ENCODE results near the gene PRR19.
A peak's percentile ranks its signal among the peaks of the same experiment; 100 is the strongest.
"Not testable (repeated sequence)": the region's sequence is repeated elsewhere in the genome, so short reads cannot be mapped to it uniquely, and the experiment has no call there.

Gene PRR19

DNA sequence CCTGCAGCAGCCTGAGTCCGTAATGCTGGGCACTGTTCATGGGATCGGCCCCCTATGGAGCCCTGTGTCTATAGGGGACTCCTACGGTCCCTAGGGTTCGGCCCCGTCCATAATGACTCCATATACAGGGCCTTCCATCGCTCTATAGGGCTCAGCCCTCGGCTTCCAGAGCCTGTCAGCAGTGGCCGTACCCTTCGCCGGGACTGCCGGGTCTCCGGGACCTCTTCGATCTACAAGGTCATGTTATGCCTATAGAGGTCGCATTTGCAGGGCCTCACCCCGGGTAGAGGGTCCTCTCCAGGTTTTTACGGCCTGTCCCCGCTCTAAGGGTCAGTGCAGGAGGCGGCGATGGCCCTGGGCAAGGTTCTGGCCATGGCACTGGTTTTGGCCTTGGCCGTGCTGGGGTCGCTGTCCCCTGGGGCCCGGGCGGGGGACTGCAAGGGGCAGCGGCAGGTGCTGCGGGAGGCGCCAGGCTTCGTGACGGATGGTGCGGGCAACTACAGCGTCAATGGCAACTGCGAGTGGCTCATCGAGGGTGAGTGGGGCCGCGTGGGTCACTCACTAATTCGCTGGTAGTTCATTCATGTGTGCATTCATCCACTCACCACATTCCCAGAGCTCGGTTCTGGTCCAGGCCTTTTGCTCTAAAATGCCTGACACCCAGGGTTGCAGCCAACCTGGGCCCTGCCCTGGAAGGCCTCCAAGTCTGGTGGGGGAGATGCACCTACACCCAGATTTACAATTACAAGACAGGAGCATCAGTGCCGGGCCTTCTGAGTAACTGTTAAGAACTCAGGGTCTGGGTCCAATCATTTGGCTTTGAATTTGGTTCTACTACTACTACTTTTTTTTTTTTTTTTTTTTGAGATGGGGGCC, 24.2 kb downstream of the PRR19 start:
- Histone ChIP-seq H3K4me3 (ENCODE audit: low read depth in 1 of 2, low read length in 2 of 2) (peak overlapping the region; percentile 88 to 92), H3K4me1 (ENCODE audit: control insufficient read depth in 1 of 2, insufficient read depth in 2 of 2, low read length in 2 of 2) (peaks cover 13 to 18% of the 10 kb centered on the region in 2 donors), H3K9me3 (ENCODE audit: control insufficient read depth in 1 of 2, low read length in 2 of 2) (no peaks in the 10 kb centered on the region), H3K36me3 (ENCODE audit: control insufficient read depth in 1 of 2, insufficient read depth in 2 of 2, low read length in 2 of 2) (no peaks in the 10 kb centered on the region), H3K27me3 (ENCODE audit: control insufficient read depth in 1 of 2, insufficient read depth in 2 of 2, low read length in 2 of 2) (peaks cover 20 to 23% of the 10 kb centered on the region in 2 donors), H3K9ac (ENCODE audit: low read depth in 1 of 2, low read length in 2 of 2) (peak overlapping the region; percentile 85 to 91), H3K27ac (ENCODE audit: low read depth, low read length) (no peak overlapping the region)

GRCh38 chr19:42326969-42327368, 25.0 kb downstream of the PRR19 start:
- Histone ChIP-seq H3K9ac (ENCODE audit: low read depth in 1 of 2, low read length in 2 of 2) (peak overlapping the region in 1 of 2 donors; percentile 85), H3K9me3 (ENCODE audit: control insufficient read depth in 1 of 2, low read length in 2 of 2) (no peaks in the 10 kb centered on the region), H3K4me3 (ENCODE audit: low read depth in 1 of 2, low read length in 2 of 2) (no peak overlapping the region)

DNA sequence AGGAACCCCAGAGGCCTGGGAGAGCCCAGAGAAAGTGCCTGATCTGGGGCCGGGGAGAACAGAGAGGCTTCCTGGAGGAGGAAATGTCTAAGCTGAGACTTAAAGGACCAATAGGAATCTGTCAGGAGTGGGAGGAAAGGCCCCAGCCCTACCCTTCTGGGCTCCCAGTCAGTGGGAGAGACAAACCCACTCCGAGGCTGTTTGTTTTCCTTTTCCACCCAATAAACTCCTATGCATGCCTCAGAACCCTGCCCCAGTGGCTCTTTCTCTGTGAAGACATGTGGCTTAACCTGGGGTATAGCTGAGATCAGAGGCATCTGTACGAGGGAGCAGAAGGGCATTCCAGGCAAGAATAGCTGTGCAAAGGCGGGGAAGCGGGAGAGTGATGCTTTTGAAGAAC, 25.4 kb downstream of the PRR19 start:
- Histone ChIP-seq H3K4me3 (ENCODE audit: low read depth in 1 of 2, low read length in 2 of 2) (no peak overlapping the region), H3K36me3 (ENCODE audit: control insufficient read depth in 1 of 2, insufficient read depth in 2 of 2, low read length in 2 of 2) (no peaks in the 10 kb centered on the region), H3K9me3 (ENCODE audit: control insufficient read depth in 1 of 2, low read length in 2 of 2) (no peaks in the 10 kb centered on the region), H3K4me1 (ENCODE audit: control insufficient read depth in 1 of 2, insufficient read depth in 2 of 2, low read length in 2 of 2) (peaks cover 13 to 18% of the 10 kb centered on the region in 2 donors), H3K9ac (ENCODE audit: low read depth in 1 of 2, low read length in 2 of 2) (no peak overlapping the region), H3K27me3 (ENCODE audit: control insufficient read depth in 1 of 2, insufficient read depth in 2 of 2, low read length in 2 of 2) (peaks cover 13% of the 10 kb centered on the region in 2 donors), H3K27ac (ENCODE audit: low read depth, low read length) (no peak overlapping the region)

More at GRCh38 chr19:42326969-42327368, 25.0 kb downstream of the PRR19 start:
- peaks cover 17% of the 10 kb centered on the region in 2 donors for H3K27me3 ChIP-seq (ENCODE audit: control insufficient read depth in 1 of 2, insufficient read depth in 2 of 2, low read length in 2 of 2)
- no peak overlapping the region for H3K27ac ChIP-seq (ENCODE audit: low read depth, low read length)
- H3K36me3 ChIP-seq (ENCODE audit: control insufficient read depth in 1 of 2, insufficient read depth in 2 of 2, low read length in 2 of 2): no peaks in the 10 kb centered on the region
- H3K4me1 ChIP-seq (ENCODE audit: control insufficient read depth in 1 of 2, insufficient read depth in 2 of 2, low read length in 2 of 2): peaks cover 13 to 18% of the 10 kb centered on the region in 2 donors

GRCh38 chr19:42328106-42328505, 26.2 kb downstream of the PRR19 start:
- no peak overlapping the region for H3K4me3 ChIP-seq (ENCODE audit: low read depth in 1 of 2, low read length in 2 of 2)
- H3K9me3 ChIP-seq (ENCODE audit: control insufficient read depth in 1 of 2, low read length in 2 of 2): no peaks in the 10 kb centered on the region
- H3K36me3 ChIP-seq (ENCODE audit: control insufficient read depth in 1 of 2, insufficient read depth in 2 of 2, low read length in 2 of 2): no peaks in the 10 kb centered on the region
- H3K9ac ChIP-seq (ENCODE audit: low read depth in 1 of 2, low read length in 2 of 2): no peak overlapping the region
- H3K27me3 ChIP-seq (ENCODE audit: control insufficient read depth in 1 of 2, insufficient read depth in 2 of 2, low read length in 2 of 2): peaks cover 8 to 12% of the 10 kb centered on the region in 2 donors
- peaks cover 13 to 18% of the 10 kb centered on the region in 2 donors for H3K4me1 ChIP-seq (ENCODE audit: control insufficient read depth in 1 of 2, insufficient read depth in 2 of 2, low read length in 2 of 2)
- no peak overlapping the region for H3K27ac ChIP-seq (ENCODE audit: low read depth, low read length)

GRCh38 chr19:42328854-42329253, 26.9 kb downstream of the PRR19 start:
- Histone ChIP-seq H3K36me3 (ENCODE audit: control insufficient read depth in 1 of 2, insufficient read depth in 2 of 2, low read length in 2 of 2) (peaks cover 0 to 3% of the 10 kb centered on the region in 2 donors), H3K27ac (ENCODE audit: low read depth, low read length) (no peak overlapping the region), H3K4me3 (ENCODE audit: low read depth in 1 of 2, low read length in 2 of 2) (no peak overlapping the region), H3K4me1 (ENCODE audit: control insufficient read depth in 1 of 2, insufficient read depth in 2 of 2, low read length in 2 of 2) (peaks cover 13 to 18% of the 10 kb centered on the region in 2 donors), H3K9ac (ENCODE audit: low read depth in 1 of 2, low read length in 2 of 2) (no peak overlapping the region), H3K9me3 (ENCODE audit: control insufficient read depth in 1 of 2, low read length in 2 of 2) (no peaks in the 10 kb centered on the region), H3K27me3 (ENCODE audit: control insufficient read depth in 1 of 2, insufficient read depth in 2 of 2, low read length in 2 of 2) (peaks cover 3 to 8% of the 10 kb centered on the region in 2 donors)

DNA sequence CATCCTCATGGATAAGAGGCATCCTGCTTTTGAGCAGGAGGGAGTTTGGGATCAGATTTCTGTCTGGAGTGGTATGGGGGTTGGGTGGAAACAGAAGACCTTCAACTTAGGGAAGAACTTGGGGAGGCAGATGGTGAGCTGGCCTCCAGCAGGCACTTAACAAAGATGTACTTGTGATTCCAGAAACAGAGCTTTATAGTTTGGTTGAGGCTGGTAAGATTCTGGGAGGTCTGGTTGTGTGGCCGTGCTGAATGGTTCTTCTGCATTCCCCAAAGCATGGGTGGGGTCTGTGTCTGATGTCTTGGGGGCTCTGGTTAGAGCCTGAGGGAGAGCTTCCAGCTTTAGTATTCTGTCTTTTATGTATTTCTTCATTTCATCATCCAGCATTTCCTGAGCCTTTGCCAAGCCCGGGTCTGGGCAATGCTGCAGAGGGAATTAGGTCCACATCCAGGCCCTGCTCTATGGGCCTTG, 28.3 kb downstream of the PRR19 start:
- H3K27ac ChIP-seq (ENCODE audit: low read depth, low read length): no peak overlapping the region
- H3K9me3 ChIP-seq (ENCODE audit: control insufficient read depth in 1 of 2, low read length in 2 of 2): no peaks in the 10 kb centered on the region
- H3K36me3 ChIP-seq (ENCODE audit: control insufficient read depth in 1 of 2, insufficient read depth in 2 of 2, low read length in 2 of 2): peaks cover 0 to 3% of the 10 kb centered on the region in 2 donors
- H3K27me3 ChIP-seq (ENCODE audit: control insufficient read depth in 1 of 2, insufficient read depth in 2 of 2, low read length in 2 of 2): no peaks in the 10 kb centered on the region
- no peak overlapping the region for H3K9ac ChIP-seq (ENCODE audit: low read depth in 1 of 2, low read length in 2 of 2)
- no peak overlapping the region for H3K4me3 ChIP-seq (ENCODE audit: low read depth in 1 of 2, low read length in 2 of 2)
- peaks cover 6 to 14% of the 10 kb centered on the region in 2 donors for H3K4me1 ChIP-seq (ENCODE audit: control insufficient read depth in 1 of 2, insufficient read depth in 2 of 2, low read length in 2 of 2)

GRCh38 chr19:42331333-42331732, 29.4 kb downstream of the PRR19 start:
- H3K9ac ChIP-seq (ENCODE audit: low read depth in 1 of 2, low read length in 2 of 2); H3K4me3 ChIP-seq (ENCODE audit: low read depth in 1 of 2, low read length in 2 of 2): not testable (repeated sequence)

GRCh38 chr19:42332059-42332458, 30.1 kb downstream of the PRR19 start:
- no peak overlapping the region for H3K27ac ChIP-seq (ENCODE audit: low read depth, low read length)
- H3K36me3 ChIP-seq (ENCODE audit: control insufficient read depth in 1 of 2, insufficient read depth in 2 of 2, low read length in 2 of 2): peaks cover 0 to 16% of the 10 kb centered on the region in 2 donors
- no peaks in the 10 kb centered on the region for H3K9me3 ChIP-seq (ENCODE audit: control insufficient read depth in 1 of 2, low read length in 2 of 2)
- no peak overlapping the region for H3K9ac ChIP-seq (ENCODE audit: low read depth in 1 of 2, low read length in 2 of 2)
- peaks cover 0 to 5% of the 10 kb centered on the region in 2 donors for H3K4me1 ChIP-seq (ENCODE audit: control insufficient read depth in 1 of 2, insufficient read depth in 2 of 2, low read length in 2 of 2)
- no peaks in the 10 kb centered on the region for H3K27me3 ChIP-seq (ENCODE audit: control insufficient read depth in 1 of 2, insufficient read depth in 2 of 2, low read length in 2 of 2)
- no peak overlapping the region for H3K4me3 ChIP-seq (ENCODE audit: low read depth in 1 of 2, low read length in 2 of 2)

More at GRCh38 chr19:42331333-42331732, 29.4 kb downstream of the PRR19 start:
- H3K36me3 ChIP-seq (ENCODE audit: control insufficient read depth in 1 of 2, insufficient read depth in 2 of 2, low read length in 2 of 2); H3K27ac ChIP-seq (ENCODE audit: low read depth, low read length); H3K9me3 ChIP-seq (ENCODE audit: control insufficient read depth in 1 of 2, low read length in 2 of 2); H3K27me3 ChIP-seq (ENCODE audit: control insufficient read depth in 1 of 2, insufficient read depth in 2 of 2, low read length in 2 of 2): not testable (repeated sequence)
- peaks cover 2 to 11% of the 10 kb centered on the region in 2 donors for H3K4me1 ChIP-seq (ENCODE audit: control insufficient read depth in 1 of 2, insufficient read depth in 2 of 2, low read length in 2 of 2)

DNA sequence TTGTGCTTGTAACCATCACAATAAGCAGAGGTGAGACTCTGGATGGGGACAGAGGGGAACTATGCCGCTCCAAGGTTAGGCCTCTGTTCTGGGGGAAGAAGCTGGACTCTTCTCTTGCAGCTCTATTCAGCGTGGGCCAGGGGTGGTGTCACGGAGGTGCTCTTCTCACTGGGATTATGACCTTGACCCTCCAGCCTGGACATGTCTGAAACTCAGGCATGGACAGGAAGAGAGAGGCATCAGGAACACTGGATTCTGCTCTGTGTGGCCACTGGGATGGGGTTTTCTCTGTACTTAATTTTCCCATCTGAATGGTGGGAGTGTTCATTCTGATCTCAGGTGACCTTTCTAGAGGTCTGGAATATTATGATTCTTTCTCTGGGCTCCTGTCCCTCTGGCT, 31.1 kb downstream of the PRR19 start:
- Histone ChIP-seq H3K4me1 (ENCODE audit: control insufficient read depth in 1 of 2, insufficient read depth in 2 of 2, low read length in 2 of 2) (no peaks in the 10 kb centered on the region), H3K36me3 (ENCODE audit: control insufficient read depth in 1 of 2, insufficient read depth in 2 of 2, low read length in 2 of 2) (peaks cover 0 to 18% of the 10 kb centered on the region in 2 donors), H3K27me3 (ENCODE audit: control insufficient read depth in 1 of 2, insufficient read depth in 2 of 2, low read length in 2 of 2) (no peaks in the 10 kb centered on the region), H3K9ac (ENCODE audit: low read depth in 1 of 2, low read length in 2 of 2) (no peak overlapping the region), H3K9me3 (ENCODE audit: control insufficient read depth in 1 of 2, low read length in 2 of 2) (no peaks in the 10 kb centered on the region), H3K27ac (ENCODE audit: low read depth, low read length) (no peak overlapping the region), H3K4me3 (ENCODE audit: low read depth in 1 of 2, low read length in 2 of 2) (no peak overlapping the region)

DNA sequence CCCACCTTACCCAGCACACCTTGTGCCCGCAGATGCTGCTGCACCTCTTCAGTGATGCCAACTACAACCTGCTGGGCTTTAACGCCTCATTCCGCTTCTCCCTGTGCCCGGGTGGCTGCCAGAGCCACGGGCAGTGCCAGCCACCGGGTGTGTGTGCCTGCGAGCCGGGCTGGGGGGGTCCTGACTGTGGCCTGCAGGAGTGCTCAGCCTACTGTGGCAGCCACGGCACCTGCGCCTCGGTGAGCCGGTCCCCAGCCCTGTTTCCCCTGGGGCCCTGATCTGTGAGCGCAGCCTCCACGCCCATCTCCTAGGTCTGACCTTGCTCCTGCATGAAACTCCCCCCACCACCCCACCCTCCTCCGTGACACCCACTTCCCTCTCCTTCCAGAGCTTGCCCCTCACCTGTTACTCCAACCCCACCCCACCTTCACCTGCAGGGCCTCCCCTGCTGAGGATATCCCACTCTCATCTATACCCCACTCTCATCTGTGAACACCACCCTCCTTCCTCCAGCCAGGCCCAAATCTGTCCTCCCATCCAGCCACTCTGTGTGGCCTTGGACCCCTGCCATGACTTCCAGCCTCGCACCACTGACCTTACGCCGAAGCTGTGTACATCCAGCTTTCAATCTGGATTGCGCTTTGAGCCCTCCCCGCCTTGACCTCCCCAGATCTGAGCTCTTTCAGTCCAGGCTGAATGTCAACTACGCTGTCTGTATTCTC, 32.2 kb downstream of the PRR19 start:
- H3K9ac ChIP-seq (ENCODE audit: low read depth in 1 of 2, low read length in 2 of 2): no peak overlapping the region
- no peak overlapping the region for H3K4me3 ChIP-seq (ENCODE audit: low read depth in 1 of 2, low read length in 2 of 2)
- H3K9me3 ChIP-seq (ENCODE audit: control insufficient read depth in 1 of 2, low read length in 2 of 2): no peaks in the 10 kb centered on the region
- no peak overlapping the region for H3K27ac ChIP-seq (ENCODE audit: low read depth, low read length)
- no peaks in the 10 kb centered on the region for H3K4me1 ChIP-seq (ENCODE audit: control insufficient read depth in 1 of 2, insufficient read depth in 2 of 2, low read length in 2 of 2)
- no peaks in the 10 kb centered on the region for H3K27me3 ChIP-seq (ENCODE audit: control insufficient read depth in 1 of 2, insufficient read depth in 2 of 2, low read length in 2 of 2)
- peaks cover 0 to 18% of the 10 kb centered on the region in 2 donors for H3K36me3 ChIP-seq (ENCODE audit: control insufficient read depth in 1 of 2, insufficient read depth in 2 of 2, low read length in 2 of 2)
